Measurements from ENCODE around the gene GCSAM. TPM values are rescaled to one million over a fixed set of nuclear protein-coding genes. Genes with fewer than 3 reads are reported as not detected.

Gene GCSAM
- total RNA-seq, 4 donors from 2014 or later, result 0.44 to 1.4 TPM; not detected in 2

GRCh38 chr3:112088944-112089343 lies 44.1 kb downstream of the GCSAM start:
- TF ChIP-seq CTCF (IDR thresholded peaks at IDR 0.05; ENCODE audit: low read depth), result no peak

- no peak for TF ChIP-seq CTCF (IDR thresholded peaks at IDR 0.05; ENCODE audit: low read depth)
Measured at GRCh38 chr3:112087746-112088145, 45.3 kb downstream of the GCSAM start.

GRCh38 chr3:112086875-112087524 lies 46.0 kb downstream of the GCSAM start:
- no peak for TF ChIP-seq CTCF (IDR thresholded peaks at IDR 0.05; ENCODE audit: low read depth)

- TF ChIP-seq CTCF (IDR thresholded peaks at IDR 0.05; ENCODE audit: low read depth), result no peak
Measured at GRCh38 chr3:112086076-112086854, 46.8 kb downstream of the GCSAM start, which contains the start of gene C3orf52. C3orf52 (plus strand) TSS chr3:112086389; CDS start chr3:112086408, 19 bp downstream.

GRCh38 chr3:112085735-112086075 lies 47.3 kb downstream of the GCSAM start:
- no peak for TF ChIP-seq CTCF (IDR thresholded peaks at IDR 0.05; ENCODE audit: low read depth)

GRCh38 chr3:112084980-112085705 lies 47.9 kb downstream of the GCSAM start:
- no peak for TF ChIP-seq CTCF (IDR thresholded peaks at IDR 0.05; ENCODE audit: low read depth)

GRCh38 chr3:112083239-112083638 lies 49.8 kb downstream of the GCSAM start:
- TF ChIP-seq CTCF (IDR thresholded peaks at IDR 0.05; ENCODE audit: low read depth), result no peak
